Uterus (tissue), 4 donors: Measurements from ENCODE around the gene KCNH4. TPM values are rescaled to one million over a fixed set of nuclear protein-coding genes. Genes with fewer than 3 reads are reported as not detected.

ENCODE experiments used
- DNase-seq, 2 donors: peaks; one replicate each; pipeline ENCODE4 v3.0.0-alpha.2; 2019 to 2020
- H3K27ac ChIP-seq, 2 donors: fragments of 200-600 bp; sonication (generic); 1 replicate in 1 of 2; 2 replicates in 1 of 2; pipeline ENCODE4 v1.5.1; 2016 to 2018
- H3K27me3 ChIP-seq, 2 donors: fragments of 200-600 bp; sonication (generic); one replicate each; pipeline ENCODE4 v1.5.1; 2018 to 2019; ENCODE audit warnings: control low read depth in 1 of 2
- H3K36me3 ChIP-seq, 2 donors: fragments of 200-600 bp; sonication (generic); one replicate each; pipeline ENCODE4 v1.5.1; 2019; ENCODE audit warnings: control low read depth in 1 of 2
- H3K4me1 ChIP-seq, 2 donors: fragments of 200-600 bp; sonication (generic); one replicate each; pipeline ENCODE4 v1.5.1; 2018 to 2019; ENCODE audit warnings: control low read depth in 1 of 2
- H3K4me3 ChIP-seq, 2 donors: fragments of 200-600 bp; sonication (generic); 1 replicate in 1 of 2; 2 replicates in 1 of 2; pipeline ENCODE4 v1.5.1; 2018 to 2019; ENCODE audit warnings: mild to moderate bottlenecking in 1 of 2
- H3K9me3 ChIP-seq, 2 donors: fragments of 200-600 bp; sonication (generic); one replicate each; pipeline ENCODE4 v1.5.1; 2019; ENCODE audit warnings: control low read depth in 1 of 2
- POLR2A ChIP-seq, 2 donors: fragments of 450-650 bp; IDR thresholded peaks; one replicate each; pipeline ENCODE4 v1.6.1; 2016; ENCODE audit warnings: antibody characterized with exemption in 2 of 2, mild to moderate bottlenecking in 1 of 2, moderate library complexity in 1 of 2
- intact Hi-C: fragments of 100-400 bp; cut with DNase I; formaldehyde crosslinking; loops from one replicate; pipeline ENCODE4 v1.15.1; 2023; ENCODE audit warnings: low total_unique reads
- total RNA-seq, 4 donors: library from RNA; depleted of rRNA in 3 of 4; stranded (reverse); fragments of >200 nt in 3 of 4; gene quantifications; one replicate each; pipeline versions ENCODE4 v1.1.0 to v1.2.4, GENCODE V29; 2014 to 2023
- TF ChIP-seq, protein P1 (sequence below), 4 experiments: fragments of 200-600 bp in 2 of 4; fragments of 450-650 bp in 2 of 4; sonication (generic) in 2 of 4; IDR thresholded peaks; one replicate each; pipeline ENCODE4 v1.5.1; 2016 to 2019; ENCODE audit warnings: antibody characterized with exemption in 4 of 4, mild to moderate bottlenecking in 2 of 4, moderate library complexity in 1 of 4
- donor health status: DM: yes; HTN: yes; CAD: no.

Gene KCNH4
- total RNA-seq, 4 donors from 2014 or later: 0.55 TPM; not detected in 3

DNA sequence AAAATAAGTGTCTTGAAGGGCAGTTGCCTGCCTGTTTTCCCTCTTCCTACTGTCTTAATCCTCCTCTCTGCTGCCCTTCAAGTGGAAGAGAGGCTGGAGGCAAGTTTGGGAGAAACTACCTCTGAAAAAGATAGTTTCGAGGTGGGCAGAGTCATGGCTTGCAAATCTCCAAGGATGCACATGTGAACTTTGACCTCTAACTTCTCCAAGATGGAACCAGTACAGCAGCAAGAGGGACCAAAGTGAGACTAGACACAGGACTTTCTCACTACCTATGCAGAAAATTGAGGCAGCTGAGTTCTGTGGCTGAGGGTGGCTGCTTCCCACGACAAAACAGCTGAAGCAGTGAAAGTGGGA is 887 bp upstream of the KCNH4 start:
- Histone ChIP-seq H3K27ac (no peak overlapping the region), H3K36me3 (no peaks in the 10 kb centered on the region), H3K9me3 (no peaks in the 10 kb centered on the region), H3K4me1 (peaks cover 0 to 16% of the 10 kb centered on the region in 2 donors), H3K4me3 (no peak overlapping the region), H3K27me3 (peaks cover 6 to 20% of the 10 kb centered on the region in 2 donors)
- DNase-seq: no peak
- intact Hi-C loops: no loop called here
- no peak for TF ChIP-seq POLR2A (IDR thresholded peaks at IDR 0.05)
- TF ChIP-seq, protein P1, sequence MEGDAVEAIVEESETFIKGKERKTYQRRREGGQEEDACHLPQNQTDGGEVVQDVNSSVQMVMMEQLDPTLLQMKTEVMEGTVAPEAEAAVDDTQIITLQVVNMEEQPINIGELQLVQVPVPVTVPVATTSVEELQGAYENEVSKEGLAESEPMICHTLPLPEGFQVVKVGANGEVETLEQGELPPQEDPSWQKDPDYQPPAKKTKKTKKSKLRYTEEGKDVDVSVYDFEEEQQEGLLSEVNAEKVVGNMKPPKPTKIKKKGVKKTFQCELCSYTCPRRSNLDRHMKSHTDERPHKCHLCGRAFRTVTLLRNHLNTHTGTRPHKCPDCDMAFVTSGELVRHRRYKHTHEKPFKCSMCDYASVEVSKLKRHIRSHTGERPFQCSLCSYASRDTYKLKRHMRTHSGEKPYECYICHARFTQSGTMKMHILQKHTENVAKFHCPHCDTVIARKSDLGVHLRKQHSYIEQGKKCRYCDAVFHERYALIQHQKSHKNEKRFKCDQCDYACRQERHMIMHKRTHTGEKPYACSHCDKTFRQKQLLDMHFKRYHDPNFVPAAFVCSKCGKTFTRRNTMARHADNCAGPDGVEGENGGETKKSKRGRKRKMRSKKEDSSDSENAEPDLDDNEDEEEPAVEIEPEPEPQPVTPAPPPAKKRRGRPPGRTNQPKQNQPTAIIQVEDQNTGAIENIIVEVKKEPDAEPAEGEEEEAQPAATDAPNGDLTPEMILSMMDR (IDR thresholded peaks at IDR 0.05): no peak

- TF ChIP-seq, protein P1 (IDR thresholded peaks at IDR 0.05): no peak
- no peak for TF ChIP-seq POLR2A (IDR thresholded peaks at IDR 0.05)
- H3K9me3 ChIP-seq: no peaks in the 10 kb centered on the region
- intact Hi-C loops: no loop called here
- H3K27ac ChIP-seq: no peak overlapping the region
- DNase-seq: no peak
- peak overlapping the region; percentile 14 to 19 for H3K4me3 ChIP-seq
- H3K4me1 ChIP-seq: peaks cover 0 to 16% of the 10 kb centered on the region in 2 donors
- no peaks in the 10 kb centered on the region for H3K36me3 ChIP-seq
- peaks cover 6 to 20% of the 10 kb centered on the region in 2 donors for H3K27me3 ChIP-seq
These were observed 476 bp downstream of the KCNH4 start for GRCh38 chr17:42180411-42180921.

DNA sequence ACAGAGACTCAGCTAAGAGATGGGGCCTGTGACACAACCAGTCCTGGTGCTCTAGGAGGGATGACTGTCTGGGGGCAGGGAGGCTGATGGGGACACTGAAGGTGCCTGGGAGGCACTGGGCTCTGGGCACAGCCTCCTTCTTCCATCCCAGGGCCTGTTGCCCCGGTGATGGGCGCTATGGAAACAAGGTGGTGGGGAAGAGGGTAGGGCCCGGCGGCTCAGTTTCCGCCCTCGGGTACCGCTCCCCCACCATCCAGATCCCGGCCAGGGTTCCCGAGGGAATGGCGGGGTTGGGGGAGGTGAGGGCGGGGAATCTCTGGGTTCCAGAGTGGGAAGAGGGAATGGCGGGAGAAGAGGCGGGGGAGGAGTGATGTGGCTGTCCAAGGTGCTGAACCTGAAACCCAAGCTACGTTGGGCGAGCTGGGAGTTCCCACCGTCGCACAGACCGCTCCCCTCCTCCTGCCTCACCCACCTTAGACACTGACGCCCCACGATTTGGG is 981 bp downstream of the KCNH4 start:
- TF ChIP-seq, protein P1 (IDR thresholded peaks at IDR 0.05): no peak
- no peak for TF ChIP-seq POLR2A (IDR thresholded peaks at IDR 0.05)
- Histone ChIP-seq H3K36me3 (no peaks in the 10 kb centered on the region), H3K27ac (no peak overlapping the region), H3K9me3 (no peaks in the 10 kb centered on the region), H3K4me1 (peaks cover 0 to 16% of the 10 kb centered on the region in 2 donors), H3K4me3 (no peak overlapping the region), H3K27me3 (peaks cover 6 to 20% of the 10 kb centered on the region in 2 donors)
- DNase-seq: peak in 1 of 2 donors; percentile 44
- intact Hi-C loops: no loop called here

GRCh38 chr17:42179335-42179734 is 1.6 kb downstream of the KCNH4 start:
- Histone ChIP-seq H3K9me3 (no peaks in the 10 kb centered on the region), H3K36me3 (no peaks in the 10 kb centered on the region)
- intact Hi-C loops: no loop called here

DNA sequence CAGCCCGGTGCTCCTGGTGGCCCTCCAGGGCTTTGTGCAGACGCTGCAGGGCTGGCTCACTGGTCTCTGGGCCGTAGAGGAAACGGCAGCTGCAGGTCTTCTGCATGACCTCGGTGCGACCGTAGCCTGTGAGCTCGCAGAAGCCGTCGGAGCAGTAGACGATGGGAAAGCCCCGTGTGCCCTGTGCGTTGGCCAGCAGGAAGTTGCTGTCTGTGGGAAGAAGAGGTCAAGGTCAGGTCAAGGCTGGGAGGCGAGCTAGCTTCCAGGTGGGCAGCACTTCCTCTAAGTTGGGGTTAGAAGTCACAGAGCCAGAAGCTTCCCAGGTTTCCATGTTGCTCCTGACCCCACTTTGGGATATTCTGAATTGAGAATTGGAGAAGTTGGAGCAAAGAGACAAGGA is 2.1 kb downstream of the KCNH4 start:
- DNase-seq: no peak
- H3K27ac ChIP-seq: no peak overlapping the region
- H3K4me3 ChIP-seq: no peak overlapping the region
- H3K9me3 ChIP-seq: no peaks in the 10 kb centered on the region
- intact Hi-C loops: no loop called here
- peaks cover 6 to 20% of the 10 kb centered on the region in 2 donors for H3K27me3 ChIP-seq
- no peaks in the 10 kb centered on the region for H3K36me3 ChIP-seq
- H3K4me1 ChIP-seq: peaks cover 0 to 14% of the 10 kb centered on the region in 2 donors
- TF ChIP-seq, protein P1 (IDR thresholded peaks at IDR 0.05): no peak
- TF ChIP-seq POLR2A (IDR thresholded peaks at IDR 0.05): no peak

More at GRCh38 chr17:42179335-42179734, 1.6 kb downstream of the KCNH4 start:
- Histone ChIP-seq H3K27me3 (peaks cover 6 to 20% of the 10 kb centered on the region in 2 donors), H3K27ac (no peak overlapping the region), H3K4me3 (no peak overlapping the region), H3K4me1 (peaks cover 0 to 16% of the 10 kb centered on the region in 2 donors)
- no peak for TF ChIP-seq POLR2A (IDR thresholded peaks at IDR 0.05)
- TF ChIP-seq, protein P1 (IDR thresholded peaks at IDR 0.05): no peak
- DNase-seq: no peak
